BE2C (cell line): ENCODE data around the gene SLC9C2.
"Not testable (repeated sequence)": the region's sequence is repeated elsewhere in the genome, so short reads cannot be mapped to it uniquely, and the experiment has no call there.

Source experiments
- DNase-seq: peaks from one replicate; pipeline ENCODE4 v3.0.0-alpha.2; 2020
- H3K27me3 ChIP-seq: fragments of 250-450 bp; sonication (Bioruptor Pico); 2 replicates; pipeline ENCODE4 v1.5.1; 2020; ENCODE audit warnings: mild to moderate bottlenecking
- H3K36me3 ChIP-seq: fragments of 250-450 bp; sonication (Bioruptor Pico); 2 replicates; pipeline ENCODE4 v1.5.1; 2020; ENCODE audit warnings: mild to moderate bottlenecking
- H3K4me1 ChIP-seq: fragments of 250-450 bp; sonication (Bioruptor Pico); 2 replicates; pipeline ENCODE4 v1.5.1; 2020
- H3K4me3 ChIP-seq: 2 replicates; pipeline ENCODE4 v1.5.1; 2011; ENCODE audit warnings: low read depth, low read length
- H3K9me3 ChIP-seq: fragments of 250-450 bp; sonication (Bioruptor Pico); 2 replicates; pipeline ENCODE4 v1.5.1; 2020
- TF ChIP-seq, protein P1 (sequence below): IDR thresholded peaks from 2 replicates; pipeline ENCODE4 v1.5.1; 2012; ENCODE audit warnings: mild to moderate bottlenecking, low read depth, low read length

SLC9C2 gene

DNA sequence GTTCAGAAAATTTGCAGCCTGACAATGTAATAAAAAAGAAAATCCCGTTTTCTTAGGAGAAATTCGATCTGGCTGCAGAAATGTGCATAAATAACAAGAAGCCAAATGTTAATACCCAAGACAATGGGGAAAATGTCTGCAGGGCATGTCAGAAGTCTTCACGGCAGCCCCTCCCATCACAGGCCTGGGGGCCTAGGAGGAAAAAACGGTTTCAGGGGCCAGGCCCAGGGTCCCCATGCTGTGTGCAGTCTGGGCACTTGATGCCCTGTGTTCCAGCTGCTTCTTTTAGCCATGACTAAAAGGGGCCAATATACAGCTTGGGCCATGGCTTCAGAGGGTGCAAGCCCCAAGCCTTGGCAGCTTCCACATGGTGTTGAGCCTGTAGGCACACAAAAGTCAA, 132.3 kb downstream of the SLC9C2 start:
- H3K27me3 ChIP-seq: no peaks in the 10 kb centered on the region
- H3K9me3 ChIP-seq: no peaks in the 10 kb centered on the region; the same call in 1 of the 2 replicates
- H3K4me1 ChIP-seq: peaks cover 3% of the 10 kb centered on the region; the same call in 1 of the 2 replicates
- no peaks in the 10 kb centered on the region for H3K36me3 ChIP-seq
- TF ChIP-seq, protein P1, sequence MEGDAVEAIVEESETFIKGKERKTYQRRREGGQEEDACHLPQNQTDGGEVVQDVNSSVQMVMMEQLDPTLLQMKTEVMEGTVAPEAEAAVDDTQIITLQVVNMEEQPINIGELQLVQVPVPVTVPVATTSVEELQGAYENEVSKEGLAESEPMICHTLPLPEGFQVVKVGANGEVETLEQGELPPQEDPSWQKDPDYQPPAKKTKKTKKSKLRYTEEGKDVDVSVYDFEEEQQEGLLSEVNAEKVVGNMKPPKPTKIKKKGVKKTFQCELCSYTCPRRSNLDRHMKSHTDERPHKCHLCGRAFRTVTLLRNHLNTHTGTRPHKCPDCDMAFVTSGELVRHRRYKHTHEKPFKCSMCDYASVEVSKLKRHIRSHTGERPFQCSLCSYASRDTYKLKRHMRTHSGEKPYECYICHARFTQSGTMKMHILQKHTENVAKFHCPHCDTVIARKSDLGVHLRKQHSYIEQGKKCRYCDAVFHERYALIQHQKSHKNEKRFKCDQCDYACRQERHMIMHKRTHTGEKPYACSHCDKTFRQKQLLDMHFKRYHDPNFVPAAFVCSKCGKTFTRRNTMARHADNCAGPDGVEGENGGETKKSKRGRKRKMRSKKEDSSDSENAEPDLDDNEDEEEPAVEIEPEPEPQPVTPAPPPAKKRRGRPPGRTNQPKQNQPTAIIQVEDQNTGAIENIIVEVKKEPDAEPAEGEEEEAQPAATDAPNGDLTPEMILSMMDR: no peak
- H3K4me3 ChIP-seq: no peak overlapping the region
- no peak for DNase-seq

DNA sequence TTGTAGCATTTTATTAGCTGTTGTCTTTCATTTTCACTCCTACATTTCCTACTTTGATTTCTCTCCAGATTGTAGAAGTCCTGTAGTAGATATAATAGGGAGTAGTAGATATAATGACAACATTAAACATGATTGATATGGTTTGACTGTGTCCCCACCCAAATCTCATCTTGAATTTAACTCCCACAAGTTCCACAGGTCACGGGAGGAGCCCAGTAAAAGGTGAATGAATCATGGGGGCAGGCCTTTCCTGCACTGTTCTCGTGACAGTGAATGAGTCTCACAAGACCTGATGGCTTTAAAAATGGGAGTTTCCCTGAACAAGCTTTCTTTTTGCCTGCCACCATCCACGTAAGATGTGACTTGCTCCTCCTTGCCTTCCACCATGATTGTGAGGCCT, 133.2 kb downstream of the SLC9C2 start:
- Histone ChIP-seq H3K4me1 (peaks cover 3% of the 10 kb centered on the region; the same call in 1 of the 2 replicates), H3K27me3 (no peaks in the 10 kb centered on the region), H3K36me3 (no peaks in the 10 kb centered on the region), H3K4me3 (no peak overlapping the region), H3K9me3 (no peaks in the 10 kb centered on the region; the same call in 1 of the 2 replicates)
- TF ChIP-seq, protein P1: no peak
- no peak for DNase-seq

DNA sequence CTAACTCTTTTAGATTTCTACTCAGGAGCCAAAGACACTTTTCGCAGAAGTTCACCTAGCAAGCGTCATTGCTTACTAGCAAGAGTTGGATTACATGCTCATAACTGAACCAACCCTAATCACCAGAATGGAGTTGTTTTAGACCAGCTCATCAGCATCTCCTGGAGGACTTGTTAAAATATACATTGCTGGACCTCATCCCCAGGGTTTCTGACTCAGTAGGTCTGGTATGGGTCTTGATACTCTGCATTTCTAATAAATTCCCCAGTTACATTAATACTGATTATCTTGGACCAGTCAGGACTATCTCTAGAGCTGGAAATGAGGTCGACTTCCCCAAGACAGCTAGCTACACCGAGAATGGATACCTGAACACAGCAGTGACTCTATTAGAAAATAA, 135.4 kb downstream of the SLC9C2 start:
- no peak for DNase-seq
- Histone ChIP-seq H3K36me3 (no peaks in the 10 kb centered on the region), H3K27me3 (no peaks in the 10 kb centered on the region), H3K9me3 (no peaks in the 10 kb centered on the region; the same call in 1 of the 2 replicates), H3K4me1 (no peaks in the 10 kb centered on the region), H3K4me3 (no peak overlapping the region)
- TF ChIP-seq, protein P1: no peak

DNA sequence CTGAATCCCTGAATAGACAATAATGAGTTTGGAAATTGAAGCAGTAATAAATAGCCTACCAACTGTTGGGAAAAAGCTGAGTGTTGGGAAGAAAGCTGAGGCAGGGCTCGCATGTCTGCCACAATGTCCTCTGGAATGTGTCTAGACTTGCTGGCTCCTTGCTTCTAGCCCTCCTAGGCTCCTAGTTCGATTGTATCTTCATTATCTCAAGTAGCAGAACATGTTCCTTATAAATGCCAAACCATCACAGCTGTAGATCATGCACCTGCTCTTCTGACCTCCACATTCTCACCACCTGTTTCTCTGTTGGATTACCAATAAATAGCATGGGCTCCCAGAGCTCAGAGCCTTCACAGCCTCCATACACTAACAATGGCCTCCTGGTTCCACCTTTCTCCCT, 138.7 kb downstream of the SLC9C2 start:
- DNase-seq, H3K27me3 ChIP-seq, H3K4me1 ChIP-seq, H3K9me3 ChIP-seq, H3K4me3 ChIP-seq: not testable (repeated sequence)
- peaks cover 15% of the 10 kb centered on the region; the same call in 1 of the 2 replicates for H3K36me3 ChIP-seq

DNA sequence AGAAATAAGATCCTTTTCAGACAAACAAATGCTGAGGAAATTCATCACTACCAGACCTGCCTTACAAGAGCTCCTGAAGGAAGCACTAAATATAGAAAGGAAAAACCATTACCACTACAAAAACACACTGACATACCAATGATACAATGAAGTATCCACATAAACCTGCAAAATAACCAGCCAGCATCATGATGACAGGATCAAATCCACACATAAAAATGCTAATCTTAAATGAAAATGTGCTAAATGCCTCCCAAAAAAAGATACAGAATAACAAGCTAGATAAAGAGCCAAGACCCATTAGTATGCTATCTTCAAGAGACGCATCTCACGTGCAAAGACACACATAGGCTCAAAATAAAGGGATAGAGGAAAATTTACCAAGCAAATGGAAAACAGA, 140.2 kb downstream of the SLC9C2 start:
- H3K36me3 ChIP-seq: peaks cover 15% of the 10 kb centered on the region; the same call in 1 of the 2 replicates
- not testable (repeated sequence) for H3K27me3 ChIP-seq, H3K4me1 ChIP-seq, DNase-seq, H3K9me3 ChIP-seq, H3K4me3 ChIP-seq

DNA sequence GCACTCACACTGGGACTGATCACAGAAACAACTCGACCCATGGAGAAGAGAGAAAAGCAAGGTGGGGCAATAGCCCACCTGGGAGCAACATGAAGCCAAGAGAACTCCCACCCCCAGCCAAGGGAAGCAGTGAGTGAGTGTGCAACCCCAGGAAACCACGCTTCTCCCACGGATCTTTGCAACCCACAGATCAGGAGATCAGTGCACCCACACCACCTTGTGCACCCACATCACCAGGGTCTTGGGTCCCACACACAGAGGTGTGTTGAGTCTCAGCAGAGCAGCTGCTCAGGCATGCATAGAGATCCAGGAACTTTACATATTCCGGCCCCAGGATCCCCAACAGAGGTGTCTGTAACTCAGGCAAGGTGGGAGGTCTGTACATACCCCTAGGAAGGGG, 143.0 kb downstream of the SLC9C2 start:
- no peak overlapping the region for H3K4me3 ChIP-seq
- TF ChIP-seq, protein P1: no peak
- H3K4me1 ChIP-seq: no peaks in the 10 kb centered on the region
- H3K9me3 ChIP-seq: 0 out of 2 replicates have a peak, but pooled peaks cover 2% of the 10 kb centered on the region
- H3K36me3 ChIP-seq: peaks cover 15% of the 10 kb centered on the region; the same call in 1 of the 2 replicates
- DNase-seq: no peak
- no peaks in the 10 kb centered on the region for H3K27me3 ChIP-seq

DNA sequence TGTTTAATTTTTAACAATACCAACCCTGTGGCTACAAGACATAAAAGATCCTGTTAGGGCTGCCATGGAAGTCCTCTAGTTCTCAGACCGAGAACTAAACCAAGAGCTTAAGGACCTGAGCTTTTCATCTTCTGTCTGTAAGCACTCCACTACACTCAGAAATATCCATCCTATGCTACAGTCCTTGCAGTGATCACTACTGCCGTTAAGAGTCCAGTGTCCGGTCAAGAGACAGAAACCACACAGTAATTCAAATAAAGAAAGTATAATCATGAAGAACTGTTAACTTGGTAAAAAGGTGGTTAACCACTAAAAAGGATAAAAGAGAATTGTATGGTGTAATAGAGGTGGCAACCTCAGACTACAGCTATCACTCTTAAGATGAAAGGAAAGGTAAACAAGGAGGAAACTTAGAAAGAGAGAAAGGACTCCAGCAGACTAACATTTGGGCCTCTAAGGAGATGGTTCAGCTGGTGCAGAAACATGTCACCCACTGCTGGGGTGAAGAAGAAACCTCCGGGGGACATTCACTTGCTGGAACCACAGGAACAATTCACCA, 147.8 kb downstream of the SLC9C2 start:
- H3K36me3 ChIP-seq: peaks cover under 1% of the 10 kb centered on the region; the same call in 1 of the 2 replicates
- no peaks in the 10 kb centered on the region for H3K9me3 ChIP-seq
- no peaks in the 10 kb centered on the region for H3K27me3 ChIP-seq
- no peak overlapping the region for H3K4me3 ChIP-seq
- TF ChIP-seq, protein P1: no peak
- no peaks in the 10 kb centered on the region for H3K4me1 ChIP-seq
- DNase-seq: no peak
